ENCODE results near the gene FNDC8. TPM values are rescaled to one million over a fixed set of nuclear protein-coding genes. Genes with fewer than 3 reads are reported as not detected.

Gene FNDC8
- total and polyA plus RNA-seq, 2 of the 8 experiments (the other 6 are each of a cell fraction or from before 2014, with no cell fraction given), result not detected

DNA sequence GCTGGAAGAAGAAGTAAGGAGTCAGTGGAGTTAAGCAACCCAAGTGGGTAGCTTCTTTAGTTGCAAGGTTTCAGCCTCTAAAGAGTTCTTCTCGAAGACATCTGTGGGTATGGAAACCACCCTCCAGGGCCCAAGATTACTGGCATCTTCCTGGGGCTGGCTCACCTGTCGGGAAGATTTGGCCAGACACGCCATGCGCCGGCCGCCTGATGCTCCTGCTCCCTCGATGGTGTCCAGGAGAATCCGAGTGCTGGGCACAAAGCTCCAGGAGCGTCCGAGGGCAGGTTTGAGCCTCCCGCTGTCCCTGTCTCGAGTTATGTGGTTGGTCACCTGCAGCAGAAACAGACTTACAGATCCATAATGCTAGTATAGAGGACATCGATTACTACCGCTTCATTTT, 20.4 kb upstream of the FNDC8 start:
- Histone ChIP-seq H3K23ac (ENCODE audit: insufficient read length) (no peak overlapping the region), H3K4me2 (ENCODE audit: insufficient read depth in 1 of 2, low read depth in 2 of 2, low read length in 2 of 2) (no peak overlapping the region), H4K5ac (ENCODE audit: insufficient read length, low read depth, low read length) (no peak overlapping the region), H2BK5ac (ENCODE audit: low read depth, low read length) (no peak overlapping the region), H2BK20ac (ENCODE audit: low read length) (no peak overlapping the region), H4K8ac (ENCODE audit: extremely low read depth, insufficient read depth, low read length) (no peak overlapping the region), H2BK15ac (ENCODE audit: low read length) (no peak overlapping the region), H2AFZ (ENCODE audit: low read length) (no peak overlapping the region), H3K9me3 (ENCODE audit: insufficient read depth in 2 of 2, low read depth in 1 of 2, low read length in 1 of 2) (no peaks in the 10 kb centered on the region), H3K9ac (replicated peaks in 1 of 4; ENCODE audit: extremely low read depth in 1 of 4, low read depth in 3 of 4, low read length in 3 of 4) (no peak overlapping the region), H3K4ac (replicated peaks; ENCODE audit: insufficient read length, low read depth, low read length) (no peak overlapping the region), H3K4me1 (replicated peaks in 1 of 4; ENCODE audit: control insufficient read depth in 3 of 4, insufficient read depth in 4 of 4, low read length in 3 of 4) (peaks cover 0 to 2% (median 0%) of the 10 kb centered on the region in 4 experiments; a peak in 1 of 7 replicates), H2AK5ac (ENCODE audit: low read depth, low read length) (no peak overlapping the region), H2BK120ac (replicated peaks; ENCODE audit: low read depth, low read length) (no peak overlapping the region), H3K36me3 (ENCODE audit: control insufficient read depth in 2 of 4, insufficient read depth in 4 of 4, low read length in 3 of 4) (peaks cover 6 to 9% (median 7%) of the 10 kb centered on the region in 4 experiments; a peak in 5 of 8 replicates), H2BK12ac (ENCODE audit: low read depth, low read length) (no peak overlapping the region), H4K20me1 (replicated peaks in 1 of 2; ENCODE audit: control insufficient read depth in 1 of 2, insufficient read depth in 2 of 2, low read length in 2 of 2) (no peaks in the 10 kb centered on the region), H3K18ac (ENCODE audit: extremely low read depth, low read length) (no peak overlapping the region), H3K27ac (ENCODE audit: low read depth, low read length) (no peak overlapping the region), H3K79me2 (ENCODE audit: control insufficient read depth in 1 of 2, insufficient read depth in 2 of 2, low read length in 2 of 2) (no peaks in the 10 kb centered on the region), H4K91ac (replicated peaks; ENCODE audit: insufficient read length, low read length) (no peak overlapping the region), H3K79me1 (ENCODE audit: low read depth, low read length) (no peaks in the 10 kb centered on the region), H3K14ac (ENCODE audit: insufficient read length) (no peak overlapping the region), H3K23me2 (ENCODE audit: low read depth, low read length) (no peaks in the 10 kb centered on the region), H3K56ac (replicated peaks; ENCODE audit: insufficient read length, low read depth, low read length) (no peak overlapping the region), H3K27me3 (replicated peaks in 1 of 4; ENCODE audit: control insufficient read depth in 3 of 4, extremely low read depth in 1 of 4, insufficient read depth in 3 of 4, low read length in 3 of 4) (no peaks in the 10 kb centered on the region), H3K4me3 (ENCODE audit: extremely low read depth in 1 of 4, insufficient read depth in 2 of 4, low read depth in 3 of 4, low read length in 4 of 4) (no peak overlapping the region)
- WGBS, 2 experiments (ENCODE audit: extremely low coverage in 1 of 2, insufficient coverage in 1 of 2, insufficient read length in 1 of 2, insufficient replicate concordance in 2 of 2, low coverage in 1 of 2, low lambda C conversion rate in 2 of 2, missing lambda C conversion rate in 1 of 2), result 86% methylated on average over 14 of the region's 14 CpGs; no CpG with 5 or more reads in 1 of the 2 experiments
- FAIRE-seq, result no peak
- POLR2A ChIA-PET (ENCODE audit: partially characterized antibody), result interaction anchor here (0.9 kb wide), 1 partner anchor 12 kb away, joined by 3 read pairs; no protein-coding TSS in a partner anchor
- no peak for DNase-seq (ENCODE audit: low read depth in 1 of 2, low spot score in 2 of 2)
- CTCF ChIA-PET (ENCODE audit: partially characterized antibody), result no interaction called here
- TF ChIP-seq HDAC2 (IDR thresholded peaks at IDR 0.05; ENCODE audit: borderline replicate concordance in 1 of 2, low read depth in 2 of 2, low read length in 2 of 2) (no peak), POU5F1 (IDR thresholded peaks at IDR 0.05; ENCODE audit: low read depth, low read length) (no peak), KDM4A (IDR thresholded peaks at IDR 0.05; ENCODE audit: low read depth, low read length, severe bottlenecking) (no peak), KDM1A (IDR thresholded peaks at IDR 0.05; ENCODE audit: borderline replicate concordance, low read length) (no peak), POLR2AphosphoS5 (IDR thresholded peaks at IDR 0.05; ENCODE audit: low read depth, low read length) (no peak), GTF2F1 (IDR thresholded peaks at IDR 0.05; ENCODE audit: borderline replicate concordance, low read depth, low read length) (no peak), RFX5 (IDR thresholded peaks at IDR 0.05; ENCODE audit: borderline replicate concordance, low read depth, low read length) (no peak), ZNF274 (IDR thresholded peaks at IDR 0.05; ENCODE audit: borderline replicate concordance, extremely low read depth, low read length) (no peak), RAD21 (IDR thresholded peaks at IDR 0.05 in 1 of 2, conservative IDR thresholded peaks at IDR 0.05 in 1 of 2; ENCODE audit: low read depth in 2 of 2, low read length in 2 of 2) (no peak)
- TF ChIP-seq, protein P1, sequence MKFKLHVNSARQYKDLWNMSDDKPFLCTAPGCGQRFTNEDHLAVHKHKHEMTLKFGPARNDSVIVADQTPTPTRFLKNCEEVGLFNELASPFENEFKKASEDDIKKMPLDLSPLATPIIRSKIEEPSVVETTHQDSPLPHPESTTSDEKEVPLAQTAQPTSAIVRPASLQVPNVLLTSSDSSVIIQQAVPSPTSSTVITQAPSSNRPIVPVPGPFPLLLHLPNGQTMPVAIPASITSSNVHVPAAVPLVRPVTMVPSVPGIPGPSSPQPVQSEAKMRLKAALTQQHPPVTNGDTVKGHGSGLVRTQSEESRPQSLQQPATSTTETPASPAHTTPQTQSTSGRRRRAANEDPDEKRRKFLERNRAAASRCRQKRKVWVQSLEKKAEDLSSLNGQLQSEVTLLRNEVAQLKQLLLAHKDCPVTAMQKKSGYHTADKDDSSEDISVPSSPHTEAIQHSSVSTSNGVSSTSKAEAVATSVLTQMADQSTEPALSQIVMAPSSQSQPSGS (IDR thresholded peaks at IDR 0.05; ENCODE audit: low read length), result no peak
- TF ChIP-seq, protein P2, sequence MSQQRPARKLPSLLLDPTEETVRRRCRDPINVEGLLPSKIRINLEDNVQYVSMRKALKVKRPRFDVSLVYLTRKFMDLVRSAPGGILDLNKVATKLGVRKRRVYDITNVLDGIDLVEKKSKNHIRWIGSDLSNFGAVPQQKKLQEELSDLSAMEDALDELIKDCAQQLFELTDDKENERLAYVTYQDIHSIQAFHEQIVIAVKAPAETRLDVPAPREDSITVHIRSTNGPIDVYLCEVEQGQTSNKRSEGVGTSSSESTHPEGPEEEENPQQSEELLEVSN (IDR thresholded peaks at IDR 0.05), result no peak
